ENCODE data around the gene MICALL2. TPM values are rescaled to one million over a fixed set of nuclear protein-coding genes. Genes with fewer than 3 reads are reported as not detected.

The MICALL2 gene
- polyA plus RNA-seq, 1 donor from 2014 or later = 12.8 TPM

DNA sequence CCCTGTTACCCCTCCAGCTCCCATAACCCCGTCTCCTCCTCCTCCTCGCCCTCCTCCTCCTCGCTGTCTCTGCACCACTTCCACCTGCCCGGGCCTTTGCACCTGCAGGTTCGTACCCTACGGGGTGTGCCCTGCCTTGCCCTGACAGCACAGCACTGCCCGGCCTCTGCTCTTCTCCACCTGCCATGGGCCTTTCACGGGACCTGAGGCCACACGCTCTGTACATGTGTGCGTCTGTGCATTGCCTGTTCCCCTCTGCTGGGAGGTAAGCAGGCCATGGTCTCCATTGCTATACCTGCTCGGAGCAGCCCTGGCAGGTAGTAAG, 40.0 kb downstream of the MICALL2 start:
- no peak overlapping the region for H3K9ac ChIP-seq (ENCODE audit: low read length)
- no peak overlapping the region for H3K27ac ChIP-seq (ENCODE audit: low read length)
- TF ChIP-seq POLR2AphosphoS5 (IDR thresholded peaks at IDR 0.05) = no peak
- H2AFZ ChIP-seq (ENCODE audit: low read depth, low read length) = no peak overlapping the region
- H3K9me2 ChIP-seq (ENCODE audit: insufficient read depth, low read length) = no peaks in the 10 kb centered on the region
- no peaks in the 10 kb centered on the region for H3K27me3 ChIP-seq (ENCODE audit: insufficient read depth, low read depth, low read length)
- H3K4me3 ChIP-seq (ENCODE audit: low read length) = no peak overlapping the region
- no peaks in the 10 kb centered on the region for H3K36me3 ChIP-seq (ENCODE audit: insufficient read depth, low read length)
- H3K4me2 ChIP-seq (ENCODE audit: low read length) = no peak overlapping the region
- no peaks in the 10 kb centered on the region for H3K79me2 ChIP-seq (replicated peaks; ENCODE audit: insufficient read depth, low read length)
- H3F3A ChIP-seq (ENCODE audit: insufficient read depth, low read length, poor library complexity, severe bottlenecking) = no peaks in the 10 kb centered on the region
- no peaks in the 10 kb centered on the region for H4K20me1 ChIP-seq (ENCODE audit: insufficient read depth)
- H3K9me3 ChIP-seq (ENCODE audit: low read length) = no peaks in the 10 kb centered on the region

DNA sequence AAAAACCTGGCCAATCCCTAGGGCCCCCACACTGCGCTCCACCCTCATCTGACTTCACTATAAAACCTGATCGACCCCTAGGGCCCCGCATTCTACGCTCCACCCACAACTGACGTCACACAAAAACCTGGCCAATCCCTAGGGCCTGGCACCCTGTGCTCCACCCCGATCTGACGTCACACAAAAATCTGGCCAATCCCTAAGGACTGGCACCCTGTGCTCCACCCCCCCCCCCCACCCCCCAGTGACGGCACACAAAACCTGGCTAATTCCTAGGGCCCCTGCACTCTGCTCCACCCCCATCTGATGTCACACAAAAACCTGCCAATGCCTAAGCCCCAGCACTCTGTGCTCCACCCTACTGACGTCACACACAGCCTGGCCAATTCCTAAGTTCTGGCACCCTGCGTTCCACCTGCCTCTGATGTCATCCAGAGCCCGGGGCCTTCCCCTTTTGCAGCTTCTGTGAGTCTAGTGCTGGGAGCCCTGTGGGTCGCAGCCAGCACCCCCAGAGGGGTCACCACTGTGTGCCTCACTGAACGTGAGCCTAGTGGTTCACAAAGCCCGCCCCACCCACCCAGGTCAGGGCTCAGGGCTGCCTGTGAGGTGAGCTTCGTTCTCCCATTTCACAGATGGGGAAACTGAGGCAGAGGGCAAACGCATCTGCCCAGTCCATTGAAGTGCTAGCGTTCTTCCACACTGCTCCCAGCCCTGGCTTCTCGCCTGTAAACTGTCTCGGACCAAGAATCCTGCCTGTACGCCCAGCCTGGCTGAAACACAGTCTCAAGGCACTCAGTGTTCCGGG, 40.6 kb downstream of the MICALL2 start:
- H3K27me3 ChIP-seq (ENCODE audit: insufficient read depth, low read depth, low read length) = no peaks in the 10 kb centered on the region
- no peaks in the 10 kb centered on the region for H3K36me3 ChIP-seq (ENCODE audit: insufficient read depth, low read length)
- no peak overlapping the region for H3K4me2 ChIP-seq (ENCODE audit: low read length)
- H3K9ac ChIP-seq (ENCODE audit: low read length) = no peak overlapping the region
- no peak overlapping the region for H3K27ac ChIP-seq (ENCODE audit: low read length)
- H3K9me2 ChIP-seq (ENCODE audit: insufficient read depth, low read length) = no peaks in the 10 kb centered on the region
- no peak overlapping the region for H2AFZ ChIP-seq (ENCODE audit: low read depth, low read length)
- H3K9me3 ChIP-seq (ENCODE audit: low read length) = no peaks in the 10 kb centered on the region
- H3K79me2 ChIP-seq (replicated peaks; ENCODE audit: insufficient read depth, low read length) = no peaks in the 10 kb centered on the region
- no peaks in the 10 kb centered on the region for H3F3A ChIP-seq (ENCODE audit: insufficient read depth, low read length, poor library complexity, severe bottlenecking)
- no peaks in the 10 kb centered on the region for H4K20me1 ChIP-seq (ENCODE audit: insufficient read depth)
- no peak overlapping the region for H3K4me3 ChIP-seq (ENCODE audit: low read length)
- TF ChIP-seq SMC3 (conservative IDR thresholded peaks at IDR 0.05; ENCODE audit: poor library complexity) (no peak), MXI1 (conservative IDR thresholded peaks at IDR 0.05; ENCODE audit: poor library complexity, severe bottlenecking) (no peak), EP300 (conservative IDR thresholded peaks at IDR 0.05; ENCODE audit: poor library complexity, severe bottlenecking) (no peak), REST (IDR thresholded peaks at IDR 0.05; ENCODE audit: borderline replicate concordance) (no peak), TAF1 (IDR thresholded peaks at IDR 0.05; ENCODE audit: low read depth) (no peak)
- TF ChIP-seq, protein P1, sequence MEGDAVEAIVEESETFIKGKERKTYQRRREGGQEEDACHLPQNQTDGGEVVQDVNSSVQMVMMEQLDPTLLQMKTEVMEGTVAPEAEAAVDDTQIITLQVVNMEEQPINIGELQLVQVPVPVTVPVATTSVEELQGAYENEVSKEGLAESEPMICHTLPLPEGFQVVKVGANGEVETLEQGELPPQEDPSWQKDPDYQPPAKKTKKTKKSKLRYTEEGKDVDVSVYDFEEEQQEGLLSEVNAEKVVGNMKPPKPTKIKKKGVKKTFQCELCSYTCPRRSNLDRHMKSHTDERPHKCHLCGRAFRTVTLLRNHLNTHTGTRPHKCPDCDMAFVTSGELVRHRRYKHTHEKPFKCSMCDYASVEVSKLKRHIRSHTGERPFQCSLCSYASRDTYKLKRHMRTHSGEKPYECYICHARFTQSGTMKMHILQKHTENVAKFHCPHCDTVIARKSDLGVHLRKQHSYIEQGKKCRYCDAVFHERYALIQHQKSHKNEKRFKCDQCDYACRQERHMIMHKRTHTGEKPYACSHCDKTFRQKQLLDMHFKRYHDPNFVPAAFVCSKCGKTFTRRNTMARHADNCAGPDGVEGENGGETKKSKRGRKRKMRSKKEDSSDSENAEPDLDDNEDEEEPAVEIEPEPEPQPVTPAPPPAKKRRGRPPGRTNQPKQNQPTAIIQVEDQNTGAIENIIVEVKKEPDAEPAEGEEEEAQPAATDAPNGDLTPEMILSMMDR (IDR thresholded peaks at IDR 0.05; ENCODE audit: poor library complexity, severe bottlenecking) = no peak

DNA sequence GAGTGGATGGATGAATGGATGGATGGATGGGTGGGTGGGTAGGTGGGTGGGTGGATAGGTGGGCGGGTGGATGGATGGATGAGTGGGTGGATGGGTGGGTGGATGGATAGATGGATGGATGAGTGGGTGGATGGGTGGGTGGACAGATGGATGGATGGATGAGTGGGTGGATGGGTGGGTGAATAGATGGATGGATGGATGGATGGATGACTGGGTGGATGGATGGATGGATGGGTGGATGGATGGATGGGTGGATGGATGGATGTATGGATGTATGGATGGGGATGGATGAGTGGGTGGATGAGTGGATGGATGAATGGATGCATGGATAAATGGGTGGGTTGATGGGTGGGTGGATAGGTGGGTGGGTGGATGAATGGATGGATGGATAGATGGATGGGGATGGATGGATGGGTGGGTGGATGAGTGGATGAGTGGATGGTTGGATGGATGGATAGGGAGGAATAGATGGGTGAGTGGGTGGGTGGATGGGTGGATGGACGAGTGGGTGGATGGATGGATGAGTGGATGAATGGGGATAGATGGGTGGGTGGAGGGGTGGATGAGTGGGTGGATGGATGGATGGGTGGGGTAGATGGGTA, 43.8 kb downstream of the MICALL2 start:
- H3F3A ChIP-seq (ENCODE audit: insufficient read depth, low read length, poor library complexity, severe bottlenecking) = no peaks in the 10 kb centered on the region
- no peak overlapping the region for H3K4me2 ChIP-seq (ENCODE audit: low read length)
- H2AFZ ChIP-seq (ENCODE audit: low read depth, low read length) = no peak overlapping the region
- H3K36me3 ChIP-seq (ENCODE audit: insufficient read depth, low read length) = no peaks in the 10 kb centered on the region
- H3K9ac ChIP-seq (ENCODE audit: low read length) = no peak overlapping the region
- no peaks in the 10 kb centered on the region for H3K9me2 ChIP-seq (ENCODE audit: insufficient read depth, low read length)
- H3K79me2 ChIP-seq (replicated peaks; ENCODE audit: insufficient read depth, low read length) = no peaks in the 10 kb centered on the region
- H3K27ac ChIP-seq (ENCODE audit: low read length) = no peak overlapping the region
- no peaks in the 10 kb centered on the region for H4K20me1 ChIP-seq (ENCODE audit: insufficient read depth)
- H3K9me3 ChIP-seq (ENCODE audit: low read length) = no peaks in the 10 kb centered on the region
- no peak overlapping the region for H3K4me3 ChIP-seq (ENCODE audit: low read length)
- TF ChIP-seq POLR2AphosphoS5 (IDR thresholded peaks at IDR 0.05) = no peak
- TF ChIP-seq, protein P1 (IDR thresholded peaks at IDR 0.05; ENCODE audit: poor library complexity, severe bottlenecking) = no peak
- TF ChIP-seq SMC3 (conservative IDR thresholded peaks at IDR 0.05; ENCODE audit: poor library complexity) = no peak
- no peak for TF ChIP-seq MXI1 (conservative IDR thresholded peaks at IDR 0.05; ENCODE audit: poor library complexity, severe bottlenecking)
- no peak for TF ChIP-seq EZH2 (IDR thresholded peaks at IDR 0.05; ENCODE audit: borderline replicate concordance, insufficient read depth, low read length, poor library complexity, severe bottlenecking)
- no peaks in the 10 kb centered on the region for H3K27me3 ChIP-seq (ENCODE audit: insufficient read depth, low read depth, low read length)

All from neural cell (in vitro differentiated cells).